T follicular helper cell (primary cell): ENCODE measurements around the gene VWA3B.
"Not testable (repeated sequence)": the region's sequence is repeated elsewhere in the genome, so short reads cannot be mapped to it uniquely, and the experiment has no call there.

Source experiments
- DNase-seq: peaks from one replicate; pipeline ENCODE4 v3.0.0-alpha.2; 2020; ENCODE audit warnings: low read depth

Gene VWA3B

DNA sequence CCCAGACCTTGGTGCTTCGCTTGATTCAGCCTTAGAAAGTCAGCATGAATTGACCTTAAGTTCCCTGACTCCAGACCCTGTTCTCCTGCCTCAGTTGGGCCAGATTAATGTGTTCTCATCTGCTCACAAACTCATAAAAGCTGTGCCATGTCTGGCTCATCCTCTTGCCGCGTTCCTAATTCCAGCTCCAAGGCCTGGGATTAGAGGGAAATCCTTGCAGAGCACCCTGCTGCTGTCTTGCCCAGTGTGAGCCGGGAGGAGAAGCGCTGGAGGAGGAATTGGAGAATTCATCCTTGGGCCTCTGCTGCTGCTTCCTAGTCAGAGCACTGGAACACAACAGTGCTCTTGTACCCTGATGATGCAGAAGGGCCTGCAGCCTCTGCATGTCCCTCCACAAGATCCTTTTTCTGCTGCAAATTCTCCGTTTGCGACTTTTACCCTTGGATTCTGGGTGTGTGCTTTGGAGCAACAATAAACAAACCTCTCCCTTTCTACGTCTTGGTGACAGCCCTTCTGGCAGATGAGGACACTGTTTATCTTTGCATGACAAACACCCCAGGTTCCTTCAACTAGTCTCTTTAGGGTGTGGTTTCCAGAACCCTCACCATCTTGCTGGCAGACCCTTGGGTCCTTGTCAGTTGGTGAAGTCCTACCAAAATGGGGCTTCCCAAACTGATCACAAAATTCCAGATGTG lies 212.4 kb downstream of the VWA3B start:
- no peak for DNase-seq

DNA sequence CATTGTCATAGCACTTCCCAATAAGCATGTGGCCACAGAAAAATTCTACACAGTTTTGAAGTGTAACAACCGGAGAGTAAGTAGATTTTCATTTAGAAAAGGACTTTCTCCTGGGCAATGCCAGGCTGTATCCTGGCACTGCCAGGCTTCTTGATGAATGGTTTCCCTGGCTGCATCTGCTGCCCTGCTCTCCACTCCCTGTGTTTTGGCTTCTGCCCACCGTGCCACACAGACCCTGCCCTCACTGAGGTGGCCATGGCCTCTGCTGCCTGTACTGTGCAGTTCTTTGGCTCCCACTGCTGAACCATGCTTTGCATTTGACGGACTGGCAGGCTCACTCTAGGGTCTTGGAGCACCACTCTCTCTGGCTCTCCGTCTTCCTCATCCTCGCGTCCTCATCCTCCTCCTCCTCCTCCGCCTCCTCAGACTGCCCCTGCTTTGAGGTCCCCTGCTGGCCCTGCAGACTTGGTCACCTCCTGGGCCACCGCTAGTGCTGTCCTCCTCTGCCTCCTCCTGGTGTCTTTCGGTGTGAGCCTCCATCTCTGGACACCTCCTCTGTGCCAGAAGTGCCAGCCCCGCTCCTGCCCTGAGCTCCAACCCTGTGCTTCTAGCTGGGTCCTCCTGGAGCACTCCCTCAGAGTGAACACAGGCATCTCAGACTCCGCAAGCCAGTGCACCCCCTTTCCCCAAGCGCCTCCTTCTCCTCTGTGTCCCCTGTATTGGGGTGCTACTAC lies 213.3 kb downstream of the VWA3B start:
- DNase-seq: no peak

DNA sequence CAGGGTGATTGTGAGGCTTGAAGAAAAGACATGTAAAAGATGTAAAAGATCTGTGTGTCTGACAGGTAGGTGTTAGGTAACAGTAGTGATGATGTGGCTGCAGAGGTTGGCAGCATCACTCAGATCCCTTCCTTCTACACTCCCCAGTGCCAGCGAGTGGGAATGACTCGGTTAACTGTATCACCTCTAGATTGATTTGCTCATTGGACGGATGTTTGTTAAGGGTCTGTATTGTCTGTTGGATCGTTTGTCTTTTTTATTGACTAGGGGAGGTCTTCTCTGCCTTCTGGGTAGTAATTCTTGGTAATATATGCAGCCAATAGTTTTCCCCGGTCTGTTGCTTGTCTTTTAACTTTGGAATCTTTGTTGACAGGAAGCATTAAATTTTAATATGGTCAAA lies 214.5 kb downstream of the VWA3B start:
- DNase-seq: no peak

DNA sequence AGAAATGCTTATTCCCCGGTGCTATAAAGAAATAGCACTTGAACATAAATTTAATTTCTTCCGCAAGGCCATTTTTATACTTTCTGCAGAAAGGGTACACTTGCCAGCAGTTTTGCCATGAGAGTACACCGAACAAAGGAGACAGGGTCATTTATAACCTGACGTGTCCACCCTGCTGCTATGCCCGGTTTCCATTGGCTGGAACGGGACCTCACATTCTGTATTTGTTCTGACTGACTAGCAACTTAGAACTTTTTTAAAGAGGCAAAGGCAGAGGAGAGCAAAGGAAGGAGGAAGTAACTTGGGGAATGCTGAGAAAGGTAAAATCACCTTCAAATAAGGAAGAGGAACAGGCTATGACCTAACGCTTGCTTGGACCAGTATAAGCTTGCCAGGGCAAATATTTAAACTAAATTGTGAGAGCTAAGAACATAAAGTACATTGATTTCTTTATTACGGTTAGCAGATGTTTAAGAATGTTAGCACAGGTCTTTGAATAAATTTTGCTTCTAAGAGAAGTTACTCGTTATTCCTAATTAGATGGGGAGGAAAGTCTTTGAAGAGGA lies 220.2 kb downstream of the VWA3B start:
- DNase-seq: not testable (repeated sequence)

DNA sequence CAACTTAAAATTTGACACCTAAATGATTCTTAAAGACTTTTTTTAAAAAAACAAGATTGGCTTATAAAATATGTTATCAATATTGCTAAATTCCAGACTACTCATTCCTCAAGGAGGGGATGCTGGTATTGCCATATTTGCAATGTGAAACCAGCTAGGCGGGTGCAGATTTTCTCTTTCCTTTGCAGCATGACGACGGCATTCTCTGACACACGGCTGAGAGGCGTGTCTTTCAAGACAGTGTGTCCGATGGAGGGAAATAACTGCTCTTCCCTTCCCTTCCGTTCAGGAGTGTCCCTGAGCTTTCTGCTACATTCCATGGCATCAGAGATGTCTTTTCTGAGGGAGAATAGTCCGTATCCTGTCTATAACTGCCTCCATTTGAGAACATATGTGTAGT lies 221.1 kb downstream of the VWA3B start:
- DNase-seq: no peak

DNA sequence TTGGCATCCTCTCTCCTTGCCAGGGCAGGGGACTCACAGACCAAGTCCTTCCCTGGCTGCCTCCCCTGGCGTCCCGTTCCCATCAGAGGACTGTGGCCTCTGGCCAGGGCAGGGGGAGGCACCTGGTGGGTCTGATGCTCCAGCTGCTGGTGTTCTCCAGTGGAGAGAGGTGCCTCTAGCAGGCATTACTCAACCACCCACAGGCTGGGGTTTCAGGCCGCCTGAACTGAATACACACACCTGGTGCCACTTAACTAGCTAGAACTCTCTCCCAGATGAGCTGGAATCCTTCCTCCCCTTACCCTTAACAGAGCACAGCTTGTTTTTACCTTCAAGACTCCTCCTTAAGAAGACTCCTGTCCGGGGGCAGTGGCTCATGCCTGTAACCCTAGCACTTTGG lies 221.6 kb downstream of the VWA3B start:
- no peak for DNase-seq

DNA sequence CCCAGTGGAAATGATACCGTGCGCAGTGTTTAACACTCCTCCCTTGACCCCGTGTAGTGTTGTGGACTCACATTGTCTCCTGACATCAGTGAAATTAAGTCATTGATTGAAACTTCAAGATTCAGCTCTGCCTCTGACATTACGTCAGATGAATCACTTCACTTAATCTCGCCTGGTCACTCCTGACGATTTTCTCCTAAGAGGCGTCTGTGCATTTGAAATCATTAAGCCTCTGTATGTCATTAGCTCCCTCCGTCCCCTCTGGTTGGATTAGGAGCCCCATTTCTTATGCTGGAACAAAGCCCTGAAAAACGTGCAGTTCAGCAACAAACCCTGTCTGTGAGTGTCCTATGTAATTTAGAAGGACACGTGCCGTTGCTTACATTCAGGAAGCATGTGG lies 222.6 kb downstream of the VWA3B start:
- no peak for DNase-seq

DNA sequence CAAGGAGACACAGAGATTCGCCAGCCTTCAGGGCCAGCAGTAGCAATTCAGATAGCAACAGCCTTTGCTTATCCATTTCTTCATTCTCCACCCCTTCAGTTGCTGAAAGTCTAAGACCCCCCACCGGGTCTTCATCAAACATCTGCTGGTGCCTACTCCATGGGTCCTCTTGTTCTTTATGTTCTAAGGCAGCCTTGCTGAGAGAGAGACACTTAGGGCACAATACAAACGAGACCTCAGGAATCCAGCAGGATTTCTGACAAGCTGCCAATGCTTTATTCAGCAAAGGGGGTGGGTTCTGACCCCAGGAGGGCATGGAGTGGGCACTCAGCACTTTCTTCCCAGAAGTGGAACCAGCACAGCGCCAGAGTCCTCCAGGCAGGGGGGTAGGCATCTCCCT lies 223.0 kb downstream of the VWA3B start:
- DNase-seq: no peak

DNA sequence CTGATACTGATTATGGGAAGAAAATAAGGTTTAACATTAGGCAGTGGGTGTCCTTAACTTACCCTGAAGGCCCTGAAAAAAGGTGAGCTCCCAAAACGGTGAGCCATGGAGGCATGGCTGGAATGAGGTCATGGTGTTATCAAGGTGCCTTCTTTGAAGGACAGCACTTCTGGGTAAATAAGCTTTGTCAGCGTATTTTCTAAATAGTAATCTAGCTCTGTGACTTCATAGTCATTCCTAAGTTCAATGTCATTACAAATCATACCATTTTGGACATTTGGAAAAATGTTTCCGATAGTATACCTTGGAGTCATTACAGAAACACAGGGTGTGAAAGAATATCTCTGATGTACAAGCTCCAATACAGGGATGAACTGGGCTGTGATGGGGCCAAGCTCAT lies 224.1 kb downstream of the VWA3B start:
- no peak for DNase-seq

DNA sequence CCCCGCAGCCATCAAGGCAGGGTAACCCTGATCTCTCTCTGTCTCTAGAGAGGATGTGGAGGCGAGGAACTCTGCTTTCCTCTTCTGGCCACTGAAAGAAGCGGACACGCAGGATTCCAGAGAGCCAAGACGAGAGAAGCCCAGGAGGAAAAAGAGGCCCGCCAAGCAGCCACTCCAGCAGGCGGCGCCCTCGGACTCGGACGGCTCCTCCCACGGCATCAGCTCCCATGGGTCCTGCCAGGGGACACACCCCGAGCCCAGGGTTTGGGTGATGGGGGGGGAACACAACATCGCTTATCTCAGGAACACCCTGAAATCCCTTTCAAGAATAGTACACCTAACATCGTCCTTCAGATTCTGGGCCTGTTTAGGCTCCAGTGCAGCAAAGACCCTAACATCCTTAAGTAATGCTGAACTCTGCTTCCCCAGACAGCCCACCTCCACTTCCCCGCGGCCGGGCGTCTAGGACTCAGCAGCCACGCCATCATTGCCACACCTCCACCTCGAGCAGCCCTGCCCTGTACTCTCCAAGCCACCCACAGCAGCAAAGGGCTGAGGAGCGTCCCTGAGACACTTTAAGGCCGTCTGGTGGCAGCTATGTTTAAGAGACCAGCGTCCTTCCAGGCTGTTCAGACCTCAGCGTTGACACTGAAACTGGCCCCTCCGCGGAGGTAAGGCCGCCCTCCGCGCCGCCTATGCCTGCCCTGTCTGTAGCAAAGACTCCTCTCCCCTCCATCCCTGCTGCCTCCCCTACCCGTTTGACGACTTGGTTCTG lies 225.0 kb downstream of the VWA3B start:
- no peak for DNase-seq

DNA sequence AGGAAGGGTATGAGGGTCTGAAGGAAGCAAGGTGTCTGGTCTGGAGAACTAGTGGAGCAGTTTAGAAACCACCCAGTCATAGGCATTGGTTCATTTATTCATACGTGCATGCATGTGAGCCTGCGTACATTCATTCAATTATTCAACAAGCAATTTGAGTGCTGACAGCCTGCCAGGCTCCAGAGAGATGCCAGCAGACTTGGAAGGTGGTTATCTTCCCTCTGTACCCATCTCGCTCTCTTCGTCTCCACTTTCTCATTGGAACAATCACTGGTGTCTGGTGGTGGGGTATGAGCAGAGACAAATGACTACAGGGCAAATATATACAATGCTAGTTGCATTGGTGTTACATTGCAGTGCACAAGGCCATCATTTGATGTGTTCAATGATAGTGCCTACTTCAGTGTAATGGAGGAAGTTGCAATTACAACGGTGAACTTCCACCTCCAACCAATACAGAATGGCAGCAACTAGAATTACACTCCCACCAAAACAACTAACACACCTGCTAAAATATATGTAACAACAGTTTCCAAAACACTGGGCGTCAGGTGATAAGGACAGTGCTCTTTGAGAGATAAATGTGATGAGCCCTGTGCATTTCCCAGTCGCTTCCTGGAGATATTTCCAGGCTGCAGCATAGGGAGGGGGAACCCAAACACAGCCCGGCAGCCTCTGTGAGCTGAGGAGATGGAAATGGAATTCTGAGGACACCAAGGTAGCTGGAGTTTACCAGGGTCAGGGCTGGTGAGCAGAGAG lies 226.7 kb downstream of the VWA3B start:
- no peak for DNase-seq

DNA sequence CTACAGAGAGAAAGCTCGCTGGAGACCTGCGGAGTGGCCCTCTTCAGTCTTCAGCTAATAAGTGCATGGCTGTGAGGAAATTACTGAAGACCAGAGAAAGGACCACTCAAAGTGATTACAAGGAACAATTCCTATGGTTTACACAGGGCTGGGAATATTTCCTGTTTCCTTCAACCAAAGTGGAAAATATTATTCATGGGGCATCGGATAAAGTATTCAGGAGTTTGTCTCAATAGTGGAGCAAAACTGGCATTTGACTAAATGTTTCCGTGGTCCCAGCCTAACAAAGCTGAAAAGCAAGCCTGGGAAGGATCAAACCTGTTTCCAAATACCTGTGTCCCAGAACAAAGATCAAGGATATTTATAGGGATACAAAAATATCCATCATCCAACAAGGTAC lies 227.3 kb downstream of the VWA3B start:
- DNase-seq: no peak

DNA sequence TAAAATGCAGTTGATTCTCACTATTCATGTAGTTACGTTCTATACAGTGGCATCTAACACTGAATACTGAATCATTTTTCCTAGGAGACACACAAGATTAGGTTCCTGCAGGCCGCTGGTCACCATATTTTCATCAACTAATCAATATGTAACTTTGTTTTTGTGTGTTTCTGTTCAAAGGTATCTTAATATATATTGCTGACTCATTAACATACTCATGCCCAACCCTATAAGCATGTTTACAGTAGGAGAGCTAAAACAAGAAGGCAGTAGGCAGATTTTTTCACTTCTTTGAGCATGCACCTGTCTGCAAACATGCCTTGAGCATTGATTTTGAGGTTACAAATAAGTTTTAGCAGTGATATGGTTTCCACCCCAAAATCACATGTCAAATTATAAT lies 229.0 kb downstream of the VWA3B start:
- no peak for DNase-seq

DNA sequence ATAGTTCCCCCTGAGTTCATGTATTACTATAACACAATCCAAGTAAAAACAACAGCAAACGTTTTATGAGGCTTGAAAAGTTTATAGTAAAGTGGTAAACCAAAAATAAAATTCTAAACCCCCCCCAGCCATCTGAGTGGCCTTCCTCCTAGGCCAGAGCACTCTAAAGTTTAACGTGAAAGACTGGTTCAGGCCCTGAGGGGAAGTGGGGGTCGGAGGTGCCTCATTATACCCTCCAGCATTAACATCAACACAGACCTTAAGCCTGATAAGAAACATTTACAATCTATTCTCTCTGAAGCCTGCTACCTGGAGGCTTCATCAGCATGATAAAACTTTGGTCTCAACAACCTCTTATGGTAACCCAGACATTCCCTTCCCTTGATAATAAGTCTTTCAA lies 230.2 kb downstream of the VWA3B start:
- DNase-seq: no peak

DNA sequence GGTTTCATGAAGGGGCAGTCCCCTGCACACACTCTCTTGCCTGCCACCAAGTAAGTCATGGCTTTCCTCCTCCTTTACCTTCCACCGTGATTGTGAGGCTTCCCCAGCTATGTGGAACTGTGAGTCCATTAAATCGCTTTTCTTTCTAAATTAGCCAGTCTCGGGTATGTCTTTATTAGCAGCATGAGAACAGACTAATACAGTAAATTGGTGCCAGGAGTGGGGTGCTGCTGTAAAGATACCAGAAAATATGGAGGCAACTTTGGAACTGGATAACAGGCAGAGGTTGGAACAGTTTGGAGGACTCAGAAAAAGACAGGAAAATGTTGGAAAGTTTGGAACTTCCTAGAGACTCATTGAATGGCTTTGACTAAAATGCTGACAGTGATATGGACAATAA lies 233.2 kb downstream of the VWA3B start:
- not testable (repeated sequence) for DNase-seq

DNA sequence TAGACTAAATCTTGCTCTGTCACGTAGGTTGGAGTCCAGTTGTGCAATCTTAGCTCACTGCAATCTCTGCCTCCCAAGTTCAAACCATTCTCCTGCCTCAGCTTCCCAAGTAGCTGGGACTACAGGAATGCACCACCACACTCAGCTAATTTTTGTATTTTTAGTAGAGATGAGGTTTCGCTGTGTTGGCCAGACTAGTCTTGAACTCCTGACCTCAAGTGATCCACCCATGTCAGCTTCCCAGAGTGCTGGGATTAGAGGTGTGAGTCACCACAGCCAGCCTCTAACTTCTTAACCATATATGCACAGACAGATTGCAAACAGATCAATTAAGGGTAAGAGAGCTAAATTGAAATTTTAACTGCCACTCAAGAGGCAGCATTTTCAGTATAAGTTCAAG lies 237.2 kb downstream of the VWA3B start:
- DNase-seq: no peak

DNA sequence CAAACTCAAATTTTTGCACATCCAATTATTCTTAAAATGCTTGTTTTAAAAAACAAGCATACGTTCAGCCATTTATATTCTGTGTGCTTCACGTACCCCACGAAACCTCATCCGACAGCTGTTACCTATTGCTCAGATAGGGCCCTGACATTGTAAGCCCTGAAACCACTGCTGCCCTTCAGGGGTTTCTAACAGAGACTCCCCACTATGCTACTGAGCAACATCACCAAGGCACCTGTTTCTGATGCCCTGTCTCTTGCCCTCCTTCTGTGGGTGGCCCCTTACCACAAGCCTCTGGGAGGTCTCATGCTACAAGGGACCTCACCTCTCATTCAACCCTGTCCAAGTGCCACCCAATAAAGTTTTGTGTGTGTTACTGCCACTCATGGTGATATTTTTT lies 240.8 kb downstream of the VWA3B start:
- DNase-seq: no peak

DNA sequence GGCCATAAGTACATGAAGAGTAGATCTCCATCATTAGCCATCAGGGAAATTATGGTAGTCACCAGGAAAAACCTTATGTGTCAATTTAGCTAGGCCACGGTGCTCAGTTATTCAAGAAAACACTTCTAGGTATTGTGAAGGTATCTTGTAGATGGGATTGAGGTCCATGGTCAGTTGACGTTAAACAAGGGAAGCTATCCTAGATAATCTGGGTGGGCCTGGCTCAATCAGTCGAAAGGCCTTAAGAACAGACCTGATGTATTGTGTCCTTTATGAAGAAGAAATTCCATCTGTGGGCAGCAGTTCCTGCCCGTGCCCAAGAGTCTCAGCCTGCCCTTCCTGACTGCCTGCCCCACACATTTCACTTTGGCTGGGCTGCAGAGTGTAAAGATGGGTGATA lies 242.6 kb downstream of the VWA3B start:
- no peak for DNase-seq

DNA sequence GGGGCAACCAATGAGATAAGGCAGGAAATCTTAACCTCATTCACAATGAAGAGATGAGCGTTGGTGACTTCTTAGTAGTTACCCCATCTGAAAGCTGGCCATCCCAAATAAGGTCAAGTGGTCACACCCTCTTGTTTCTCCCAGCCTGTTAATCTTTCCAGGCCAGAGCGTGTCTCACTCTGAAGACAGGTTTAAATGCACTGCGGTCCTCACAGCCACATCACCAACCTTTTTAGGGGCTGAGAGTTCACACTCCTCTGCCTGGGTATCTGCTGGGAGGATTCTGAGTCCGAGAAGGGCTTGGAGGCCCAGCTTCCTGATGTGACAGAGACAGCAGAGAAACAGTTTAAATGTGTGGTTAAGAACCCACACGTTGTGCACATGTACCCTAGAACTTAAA lies 246.0 kb downstream of the VWA3B start:
- DNase-seq: no peak

DNA sequence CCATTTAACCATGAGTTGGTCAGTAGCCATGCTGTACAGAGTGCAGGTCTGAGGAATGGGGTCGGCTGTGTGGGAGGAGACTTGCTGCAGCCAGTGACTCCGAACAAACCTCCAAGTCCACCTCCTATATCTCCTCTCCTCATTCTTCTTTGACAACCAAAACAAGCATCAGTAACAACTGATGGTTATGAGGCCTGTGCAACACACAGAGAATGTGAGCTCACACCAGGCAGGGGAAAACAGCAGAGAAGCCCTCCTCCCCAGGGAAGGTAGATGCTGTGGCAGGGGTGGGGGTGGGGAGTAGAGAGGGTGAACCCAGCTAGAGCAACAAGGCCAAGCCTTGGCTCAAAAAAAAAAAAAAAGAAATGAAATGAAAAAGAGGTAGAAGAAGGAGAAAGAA lies 247.0 kb downstream of the VWA3B start:
- DNase-seq: no peak

DNA sequence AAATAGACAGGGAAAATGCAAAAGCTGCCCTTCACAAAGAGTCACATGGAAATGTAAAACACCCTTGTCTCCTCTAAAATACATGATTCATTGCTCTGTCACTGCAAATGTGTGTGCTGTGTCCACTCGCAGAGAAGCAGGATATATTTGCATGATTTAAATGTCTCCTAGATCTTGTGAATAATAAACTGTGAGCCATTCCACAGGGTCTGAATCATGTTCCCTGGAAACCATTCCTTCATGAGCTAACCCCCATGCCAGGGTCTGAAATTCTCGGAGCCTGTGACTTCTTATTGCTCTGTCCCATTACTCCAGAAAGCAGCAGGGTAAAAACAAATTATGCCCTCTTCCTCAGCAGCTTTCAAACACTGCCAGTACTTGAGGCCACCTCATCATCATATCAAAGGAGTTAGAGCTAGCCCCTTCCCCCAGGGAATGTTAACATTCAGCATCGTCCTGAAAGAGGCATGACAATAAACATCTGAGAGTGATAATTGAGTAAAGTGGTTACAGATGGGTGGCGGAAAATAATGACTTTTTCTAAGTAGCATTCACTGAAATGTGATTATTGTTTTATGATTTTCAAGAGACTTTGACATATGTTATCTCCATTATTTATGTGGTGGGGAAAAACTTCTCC lies 247.6 kb downstream of the VWA3B start:
- DNase-seq: no peak

DNA sequence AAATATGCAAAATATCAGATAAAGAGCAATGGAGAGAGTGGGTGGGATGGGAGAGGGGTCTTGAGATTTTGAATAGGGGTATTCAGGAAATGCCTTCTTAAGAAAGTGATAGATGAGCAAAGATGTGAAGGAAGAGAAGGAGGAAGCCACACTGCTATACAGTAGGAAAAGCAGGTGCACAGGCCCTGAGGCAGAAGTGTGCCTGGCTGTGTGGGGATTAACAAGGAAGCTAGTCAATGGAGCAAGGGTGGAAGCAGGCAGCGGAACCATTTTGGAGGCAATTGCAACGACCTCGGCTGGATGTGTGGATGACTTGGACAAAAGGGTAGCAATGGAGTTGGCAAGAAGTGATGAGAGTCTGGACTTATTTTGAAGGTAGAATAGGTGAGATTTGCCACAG lies 248.3 kb downstream of the VWA3B start:
- no peak for DNase-seq
